HepG2 (cell line): Measurements from ENCODE around the gene DPY19L3. TPM values are rescaled to one million over a fixed set of nuclear protein-coding genes. Genes with fewer than 3 reads are reported as not detected.
A peak's percentile ranks its signal among the peaks of the same experiment; 100 is the strongest.

Experiments
- EED ChIP-seq: sonication (generic); formaldehyde crosslinking; IDR thresholded peaks from 2 replicates; pipeline ENCODE4 v1.5.0; 2020; ENCODE audit warnings: mild to moderate bottlenecking, missing genetic modification reagents
- KDM6A ChIP-seq: IDR thresholded peaks from 2 replicates; pipeline ENCODE4 v1.6.1; 2016; ENCODE audit warnings: low read depth
- MTF1 ChIP-seq: sonication (generic); formaldehyde crosslinking; IDR thresholded peaks from 2 replicates; pipeline ENCODE4 v1.5.0; 2020; ENCODE audit warnings: missing genetic modification reagents
- SOX6 ChIP-seq, 2 experiments: fragments of 450-650 bp in 1 of 2; sonication (generic) in 1 of 2; formaldehyde crosslinking in 1 of 2; IDR thresholded peaks; 2 replicates each; pipeline versions ENCODE4 v1.4.0 to v1.6.1; 2017 to 2020; ENCODE audit warnings: antibody characterized with exemption in 1 of 2, mild to moderate bottlenecking in 1 of 2, missing genetic modification reagents in 1 of 2
- UBTF ChIP-seq: sonication (generic); formaldehyde crosslinking; IDR thresholded peaks from 2 replicates; pipeline ENCODE4 v1.4.0; 2020; ENCODE audit warnings: mild to moderate bottlenecking, missing genetic modification reagents
- ZFP62 ChIP-seq: sonication (generic); formaldehyde crosslinking; IDR thresholded peaks from 2 replicates; pipeline ENCODE4 v1.4.0; 2020; ENCODE audit warnings: missing genetic modification reagents
- ZNF510 ChIP-seq: sonication (generic); formaldehyde crosslinking; IDR thresholded peaks from 2 replicates; pipeline ENCODE4 v1.4.0; 2020; ENCODE audit warnings: low read depth, mild to moderate bottlenecking, missing genetic modification reagents
- ZNF557 ChIP-seq: sonication (generic); formaldehyde crosslinking; IDR thresholded peaks from 2 replicates; pipeline ENCODE4 v1.4.0; 2020; ENCODE audit warnings: missing genetic modification reagents
- ZNF562 ChIP-seq: sonication (generic); formaldehyde crosslinking; IDR thresholded peaks from 2 replicates; pipeline ENCODE4 v1.8.0; 2022; ENCODE audit warnings: missing genetic modification reagents, borderline replicate concordance
- ZNF703 ChIP-seq: sonication (generic); formaldehyde crosslinking; IDR thresholded peaks from 2 replicates; pipeline ENCODE4 v1.5.1; 2020; ENCODE audit warnings: missing genetic modification reagents, mild to moderate bottlenecking, moderate library complexity, borderline replicate concordance
- ZNF776 ChIP-seq: sonication (generic); formaldehyde crosslinking; IDR thresholded peaks from 2 replicates; pipeline ENCODE4 v1.4.0; 2020; ENCODE audit warnings: mild to moderate bottlenecking, missing genetic modification reagents
- ZNF841 ChIP-seq: sonication (generic); formaldehyde crosslinking; IDR thresholded peaks from 2 replicates; pipeline ENCODE4 v1.8.1; 2023; ENCODE audit warnings: missing genetic modification reagents, borderline replicate concordance
- polyA plus RNA-seq, 8 experiments: library from polyadenylated mRNA; depleted of rRNA in 3 of 8; stranded (reverse) in 7 of 8; unstranded in 1 of 8; fragments of >200 nt; fragmentation: Illumina TruSeq in 4 of 8; extraction: Trizol in 4 of 8; gene quantifications; 2 replicates each; pipeline versions ENCODE4 v1.2.1 to v1.2.3, GENCODE V29; 2011 to 2016; ENCODE audit warnings: low read depth in 4 of 8, missing spikeins in 1 of 8, mixed read lengths in 1 of 8; ENCODE audit not compliant: insufficient read depth in 1 of 8
- total RNA-seq, 5 experiments: library from RNA; depleted of rRNA; stranded (reverse); fragments of >200 nt; fragmentation: Illumina TruSeq; extraction: Trizol; gene quantifications; 2 replicates each; pipeline ENCODE4 v1.2.3, GENCODE V29; 2016; ENCODE audit warnings: low read depth in 1 of 5
- TF ChIP-seq, protein P1 (sequence below): sonication (generic); formaldehyde crosslinking; IDR thresholded peaks from 2 replicates; pipeline ENCODE4 v1.8.0; 2022; ENCODE audit warnings: missing genetic modification reagents, mild to moderate bottlenecking, borderline replicate concordance

Gene DPY19L3
- total and polyA plus RNA-seq, 2 of the 13 experiments (the other 11 are each of a cell fraction or from before 2014, with no cell fraction given): 21.6 to 25.2 TPM

DNA sequence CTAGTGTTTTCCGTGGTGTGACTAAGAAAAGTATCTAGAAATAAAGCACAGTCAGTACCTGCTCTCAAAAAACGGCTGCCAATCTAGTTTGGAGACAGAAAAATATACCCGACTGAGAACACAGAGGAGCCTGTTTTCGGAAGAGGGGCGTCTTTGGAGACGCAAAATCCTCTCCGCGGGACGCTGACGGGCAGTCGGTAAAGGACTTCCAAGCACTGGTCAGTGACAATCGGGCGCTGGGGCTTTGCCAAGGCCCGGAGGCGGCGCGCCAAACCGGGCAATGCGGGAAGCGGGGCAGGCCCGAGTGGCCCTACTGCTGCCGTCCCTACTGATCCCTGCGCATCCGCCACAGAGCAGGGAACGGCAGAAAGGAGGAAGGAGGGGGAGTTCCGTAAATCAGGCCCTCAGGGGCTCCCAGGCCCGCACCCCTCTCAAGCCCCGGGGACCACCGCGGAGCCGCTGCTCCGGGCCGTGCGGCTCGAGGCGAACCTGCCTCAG, 588 bp upstream of the DPY19L3 start (continued):
- TF ChIP-seq ZNF557 (CRISPR knock-in tag): no peak
- no peak; the same call in 1 of the 2 replicates for TF ChIP-seq ZNF776 (CRISPR knock-in tag)
- no peak for TF ChIP-seq ZFP62 (CRISPR knock-in tag)
- peak; percentile 89; the same call in 1 of the 2 replicates for TF ChIP-seq UBTF (CRISPR knock-in tag)
- TF ChIP-seq MTF1 (CRISPR knock-in tag): no peak
- TF ChIP-seq SOX6 (IDR thresholded peaks at IDR 0.05): no peak
- TF ChIP-seq SOX6 (CRISPR knock-in tag; IDR thresholded peaks at IDR 0.05): peak; percentile 65
- TF ChIP-seq, protein P1, sequence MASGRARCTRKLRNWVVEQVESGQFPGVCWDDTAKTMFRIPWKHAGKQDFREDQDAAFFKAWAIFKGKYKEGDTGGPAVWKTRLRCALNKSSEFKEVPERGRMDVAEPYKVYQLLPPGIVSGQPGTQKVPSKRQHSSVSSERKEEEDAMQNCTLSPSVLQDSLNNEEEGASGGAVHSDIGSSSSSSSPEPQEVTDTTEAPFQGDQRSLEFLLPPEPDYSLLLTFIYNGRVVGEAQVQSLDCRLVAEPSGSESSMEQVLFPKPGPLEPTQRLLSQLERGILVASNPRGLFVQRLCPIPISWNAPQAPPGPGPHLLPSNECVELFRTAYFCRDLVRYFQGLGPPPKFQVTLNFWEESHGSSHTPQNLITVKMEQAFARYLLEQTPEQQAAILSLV (CRISPR knock-in tag): no peak
- no peak for TF ChIP-seq KDM6A (CRISPR knock-in tag)
- TF ChIP-seq ZNF562 (CRISPR knock-in tag): no peak
- no peak; the same call in 1 of the 2 replicates for TF ChIP-seq EED (CRISPR knock-in tag)
- no peak for TF ChIP-seq ZNF841 (CRISPR knock-in tag)
- TF ChIP-seq ZNF703 (CRISPR knock-in tag): 0 out of 2 replicates have a peak, but pooled peaks have one; percentile 13
- TF ChIP-seq ZNF510 (CRISPR knock-in tag): peak; percentile 26; the same call in 1 of the 2 replicates
